ENCODE results near the gene VARS2. TPM values are rescaled to one million over a fixed set of nuclear protein-coding genes. Genes with fewer than 3 reads are reported as not detected.

VARS2 gene
- total RNA-seq, 1 experiment from 2014 or later = 39.8 TPM

DNA sequence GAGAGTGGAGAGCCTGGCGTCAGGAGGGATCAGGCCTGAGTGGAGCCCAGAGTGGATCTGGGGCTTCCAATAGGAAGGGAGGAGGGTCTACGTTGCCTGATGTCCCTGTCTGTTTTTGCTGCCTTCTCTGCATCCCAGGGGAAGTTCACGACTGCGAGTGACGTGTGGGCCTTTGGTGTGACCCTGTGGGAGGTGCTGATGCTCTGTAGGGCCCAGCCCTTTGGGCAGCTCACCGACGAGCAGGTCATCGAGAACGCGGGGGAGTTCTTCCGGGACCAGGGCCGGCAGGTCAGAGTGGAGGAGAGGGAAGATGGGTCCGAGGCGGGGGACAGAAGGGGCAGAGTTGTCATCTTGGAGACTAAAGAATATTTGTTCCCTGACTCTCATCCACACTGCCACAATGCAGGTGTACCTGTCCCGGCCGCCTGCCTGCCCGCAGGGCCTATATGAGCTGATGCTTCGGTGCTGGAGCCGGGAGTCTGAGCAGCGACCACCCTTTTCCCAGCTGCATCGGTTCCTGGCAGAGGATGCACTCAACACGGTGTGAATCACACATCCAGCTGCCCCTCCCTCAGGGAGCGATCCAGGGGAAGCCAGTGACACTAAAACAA is 15.2 kb upstream of the VARS2 start:
- Histone ChIP-seq H3K9ac (ENCODE audit: low read length) (no peak overlapping the region), H2AFZ (ENCODE audit: low read depth, low read length, poor library complexity, severe bottlenecking) (no peak overlapping the region), H3K4me3 (replicated peaks in 1 of 2; ENCODE audit: low read depth in 1 of 2, low read length in 2 of 2) (no peak overlapping the region), H3K36me3 (ENCODE audit: control insufficient read depth in 1 of 2, insufficient read depth in 2 of 2, low read length in 2 of 2) (peaks cover 31 to 37% of the 10 kb centered on the region in 2 experiments; a peak in 3 of 4 replicates), H3K9me2 (ENCODE audit: insufficient read depth) (no peaks in the 10 kb centered on the region), H3K9me3 (ENCODE audit: control insufficient read depth in 1 of 2, insufficient read depth in 1 of 2, low read depth in 1 of 2, low read length in 2 of 2) (no peaks in the 10 kb centered on the region), H3K27ac (ENCODE audit: low read depth, low read length) (no peak overlapping the region), H3K4me2 (ENCODE audit: low read length) (no peak overlapping the region), H3K79me2 (ENCODE audit: insufficient read depth, low read length) (no peaks in the 10 kb centered on the region), H4K20me1 (ENCODE audit: insufficient read depth) (no peaks in the 10 kb centered on the region), H3K27me3 (ENCODE audit: insufficient read depth, low read length) (no peaks in the 10 kb centered on the region), H3K4me1 (ENCODE audit: control insufficient read depth in 1 of 2, insufficient read depth in 2 of 2, low read length in 2 of 2) (no peaks in the 10 kb centered on the region)
- TF ChIP-seq, protein P1, sequence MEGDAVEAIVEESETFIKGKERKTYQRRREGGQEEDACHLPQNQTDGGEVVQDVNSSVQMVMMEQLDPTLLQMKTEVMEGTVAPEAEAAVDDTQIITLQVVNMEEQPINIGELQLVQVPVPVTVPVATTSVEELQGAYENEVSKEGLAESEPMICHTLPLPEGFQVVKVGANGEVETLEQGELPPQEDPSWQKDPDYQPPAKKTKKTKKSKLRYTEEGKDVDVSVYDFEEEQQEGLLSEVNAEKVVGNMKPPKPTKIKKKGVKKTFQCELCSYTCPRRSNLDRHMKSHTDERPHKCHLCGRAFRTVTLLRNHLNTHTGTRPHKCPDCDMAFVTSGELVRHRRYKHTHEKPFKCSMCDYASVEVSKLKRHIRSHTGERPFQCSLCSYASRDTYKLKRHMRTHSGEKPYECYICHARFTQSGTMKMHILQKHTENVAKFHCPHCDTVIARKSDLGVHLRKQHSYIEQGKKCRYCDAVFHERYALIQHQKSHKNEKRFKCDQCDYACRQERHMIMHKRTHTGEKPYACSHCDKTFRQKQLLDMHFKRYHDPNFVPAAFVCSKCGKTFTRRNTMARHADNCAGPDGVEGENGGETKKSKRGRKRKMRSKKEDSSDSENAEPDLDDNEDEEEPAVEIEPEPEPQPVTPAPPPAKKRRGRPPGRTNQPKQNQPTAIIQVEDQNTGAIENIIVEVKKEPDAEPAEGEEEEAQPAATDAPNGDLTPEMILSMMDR (IDR thresholded peaks at IDR 0.05 in 2 of 3, conservative IDR thresholded peaks at IDR 0.05 in 1 of 3; ENCODE audit: borderline replicate concordance in 1 of 3, insufficient read depth in 1 of 3, low read depth in 2 of 3, low read length in 2 of 3) = no peak
- no peak for TF ChIP-seq CEBPB (IDR thresholded peaks at IDR 0.05; ENCODE audit: low read depth)
- TF ChIP-seq YY1 (IDR thresholded peaks at IDR 0.05; ENCODE audit: extremely low read depth, insufficient replicate concordance, low read depth, low read length) = no peak
- no peak for TF ChIP-seq FOSL1 (IDR thresholded peaks at IDR 0.05; ENCODE audit: low read depth)
- no peak for TF ChIP-seq EZH2 (IDR thresholded peaks at IDR 0.05)
- ATAC-seq = no peak
- DNase-seq (ENCODE audit: low read depth, low spot score) = no peak
- intact Hi-C loops (cut with micrococcal nuclease) = no loop called here
- ChIA-PET CTCF (no interaction called here), RAD21 (ENCODE audit: low non-redundant PET in 1 of 2, low total read pairs in 2 of 2, uncharacterized antibody in 2 of 2, unreplicated experiment in 2 of 2) (no interaction called here), POLR2A (interaction anchor here (0.8 kb wide), 1 partner anchor 9 kb away, joined by 3 read pairs; no protein-coding TSS in a partner anchor)
- no TSS peak for BruUV-seq (replicated peaks)

DNA sequence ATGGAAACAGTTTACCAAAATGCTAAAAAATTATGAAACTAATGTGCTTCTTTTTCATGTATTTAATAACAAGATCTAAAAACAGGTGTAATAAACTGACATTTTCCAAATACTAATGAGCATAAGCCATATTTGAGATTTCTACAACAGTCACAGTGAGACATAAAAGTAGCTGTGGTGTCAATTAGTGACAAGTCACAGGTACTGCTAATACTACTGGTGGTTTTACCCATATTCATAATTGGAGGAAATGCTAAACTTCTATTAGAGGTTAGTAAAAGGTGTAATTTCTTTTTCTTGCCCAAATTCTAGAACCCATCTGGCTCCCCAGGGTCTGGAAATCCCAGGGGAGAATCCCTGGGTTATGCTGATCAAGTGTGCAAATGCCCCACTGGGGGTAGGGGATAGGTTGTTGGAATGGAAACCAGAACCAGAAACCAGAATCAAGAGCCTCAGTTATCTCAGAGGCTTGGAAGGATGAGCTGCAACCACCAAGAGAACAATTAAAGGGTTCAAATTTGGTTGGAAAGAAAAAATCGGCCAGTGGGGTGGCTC is 13.1 kb upstream of the VARS2 start:
- Histone ChIP-seq H3K9me3 (ENCODE audit: control insufficient read depth in 1 of 2, insufficient read depth in 1 of 2, low read depth in 1 of 2, low read length in 2 of 2) (no peaks in the 10 kb centered on the region), H3K36me3 (ENCODE audit: control insufficient read depth in 1 of 2, insufficient read depth in 2 of 2, low read length in 2 of 2) (peaks cover 22 to 25% of the 10 kb centered on the region in 2 experiments; a peak in 3 of 4 replicates), H3K4me1 (ENCODE audit: control insufficient read depth in 1 of 2, insufficient read depth in 2 of 2, low read length in 2 of 2) (no peaks in the 10 kb centered on the region), H3K27me3 (ENCODE audit: insufficient read depth, low read length) (no peaks in the 10 kb centered on the region), H3K27ac (ENCODE audit: low read depth, low read length) (no peak overlapping the region), H3K4me2 (ENCODE audit: low read length) (no peak overlapping the region), H3K4me3 (replicated peaks in 1 of 2; ENCODE audit: low read depth in 1 of 2, low read length in 2 of 2) (no peak overlapping the region), H3K9me2 (ENCODE audit: insufficient read depth) (no peaks in the 10 kb centered on the region), H3K79me2 (ENCODE audit: insufficient read depth, low read length) (no peaks in the 10 kb centered on the region), H3K9ac (ENCODE audit: low read length) (no peak overlapping the region), H4K20me1 (ENCODE audit: insufficient read depth) (no peaks in the 10 kb centered on the region), H2AFZ (ENCODE audit: low read depth, low read length, poor library complexity, severe bottlenecking) (no peak overlapping the region)
- DNase-seq (ENCODE audit: low read depth, low spot score) (no peak), ATAC-seq (no peak)
- intact Hi-C loops (cut with micrococcal nuclease) = no loop called here
- CTCF ChIA-PET = no interaction called here
- POLR2A ChIA-PET = no interaction called here
- BruUV-seq (replicated peaks) = no TSS peak
- RAD21 ChIA-PET (ENCODE audit: low non-redundant PET in 1 of 2, low total read pairs in 2 of 2, uncharacterized antibody in 2 of 2, unreplicated experiment in 2 of 2) = interaction anchor here in 1 of 2 experiments (0.7 kb wide), 1 partner anchor 18 kb away, joined by 3 read pairs; no protein-coding TSS in a partner anchor
- TF ChIP-seq FOSL1 (IDR thresholded peaks at IDR 0.05; ENCODE audit: low read depth) (no peak), EZH2phosphoT487 (IDR thresholded peaks at IDR 0.05; ENCODE audit: borderline replicate concordance) (no peak), RAD21 (IDR thresholded peaks at IDR 0.05; ENCODE audit: low read depth) (no peak), MAX (IDR thresholded peaks at IDR 0.05) (no peak), SRF (IDR thresholded peaks at IDR 0.05; ENCODE audit: low read depth) (no peak), TCF7L2 (IDR thresholded peaks at IDR 0.05; ENCODE audit: borderline replicate concordance, extremely low read depth, insufficient read depth, insufficient read length) (no peak), EZH2 (IDR thresholded peaks at IDR 0.05) (no peak), ZFX (IDR thresholded peaks at IDR 0.05) (no peak), SP1 (IDR thresholded peaks at IDR 0.05; ENCODE audit: low read depth) (no peak), ELF1 (IDR thresholded peaks at IDR 0.05; ENCODE audit: borderline replicate concordance, low read depth) (no peak)
- TF ChIP-seq, protein P2, sequence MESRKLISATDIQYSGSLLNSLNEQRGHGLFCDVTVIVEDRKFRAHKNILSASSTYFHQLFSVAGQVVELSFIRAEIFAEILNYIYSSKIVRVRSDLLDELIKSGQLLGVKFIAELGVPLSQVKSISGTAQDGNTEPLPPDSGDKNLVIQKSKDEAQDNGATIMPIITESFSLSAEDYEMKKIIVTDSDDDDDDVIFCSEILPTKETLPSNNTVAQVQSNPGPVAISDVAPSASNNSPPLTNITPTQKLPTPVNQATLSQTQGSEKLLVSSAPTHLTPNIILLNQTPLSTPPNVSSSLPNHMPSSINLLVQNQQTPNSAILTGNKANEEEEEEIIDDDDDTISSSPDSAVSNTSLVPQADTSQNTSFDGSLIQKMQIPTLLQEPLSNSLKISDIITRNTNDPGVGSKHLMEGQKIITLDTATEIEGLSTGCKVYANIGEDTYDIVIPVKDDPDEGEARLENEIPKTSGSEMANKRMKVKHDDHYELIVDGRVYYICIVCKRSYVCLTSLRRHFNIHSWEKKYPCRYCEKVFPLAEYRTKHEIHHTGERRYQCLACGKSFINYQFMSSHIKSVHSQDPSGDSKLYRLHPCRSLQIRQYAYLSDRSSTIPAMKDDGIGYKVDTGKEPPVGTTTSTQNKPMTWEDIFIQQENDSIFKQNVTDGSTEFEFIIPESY (IDR thresholded peaks at IDR 0.05; ENCODE audit: extremely low read depth, insufficient replicate concordance, low read length) = no peak
